Posterior cingulate gyrus (tissue), 11 donors: Measurements from ENCODE around the gene PKN3.
"Not testable (repeated sequence)": the region's sequence is repeated elsewhere in the genome, so short reads cannot be mapped to it uniquely, and the experiment has no call there.

Experiments used
- DNase-seq, 10 donors: peaks; one replicate each; pipeline versions ENCODE4 v3.0.0 to v3.0.0-alpha.2; 2020 to 2021; ENCODE audit warnings: mixed read lengths in 3 of 10
- intact Hi-C: fragments of 100-400 bp; cut with DNase I; formaldehyde crosslinking; loops from one replicate; pipeline ENCODE4 v1.15.1; 2023

The PKN3 gene

GRCh38 chr9:128689820-128690683, 12.3 kb upstream of the PKN3 start:
- intact Hi-C loops, result loop anchor here (2.0 kb wide), 1 partner anchor 33 kb away; the partner anchor contains the start of gene DYNC2I2
- DNase-seq, result peak in 7 of 10 donors; percentile 20 to 81 (median 58)

- intact Hi-C loops, result no loop called here
- DNase-seq, result no peak
Measured at GRCh38 chr9:128690684-128691034, 11.6 kb upstream of the PKN3 start.

GRCh38 chr9:128693738-128694137, 8.6 kb upstream of the PKN3 start:
- DNase-seq, intact Hi-C loops: not testable (repeated sequence)

GRCh38 chr9:128694344-128694743, 8.0 kb upstream of the PKN3 start:
- peak in 1 of 10 donors; percentile 33 for DNase-seq
- intact Hi-C loops, result no loop called here

- DNase-seq, result no peak
- intact Hi-C loops, result no loop called here
Measured at GRCh38 chr9:128696923-128697707, 5.2 kb upstream of the PKN3 start.

GRCh38 chr9:128699096-128699795, 3.1 kb upstream of the PKN3 start:
- DNase-seq, result peak in 2 of 10 donors; percentile 42 to 57
- intact Hi-C loops, result not testable (repeated sequence)

- intact Hi-C loops, result no loop called here
- DNase-seq, result peak in 2 of 10 donors; percentile 27 to 50
Measured at GRCh38 chr9:128701227-128701854, 962 bp upstream of the PKN3 start.

GRCh38 chr9:128702949-128703615, 779 bp downstream of the PKN3 start:
- intact Hi-C loops, result no loop called here
- peak in 3 of 10 donors; percentile 73 to 81 (median 74) for DNase-seq

GRCh38 chr9:128703616-128704355, 1.5 kb downstream of the PKN3 start:
- peak in 3 of 10 donors; percentile 56 to 74 (median 73) for DNase-seq
- intact Hi-C loops, result no loop called here

GRCh38 chr9:128704356-128704670, 2.0 kb downstream of the PKN3 start:
- no peak for DNase-seq
- intact Hi-C loops, result no loop called here

GRCh38 chr9:128705051-128705965, 3.0 kb downstream of the PKN3 start:
- intact Hi-C loops, result no loop called here
- DNase-seq, result peak in 3 of 10 donors; percentile 3 to 66 (median 65)

- no peak for DNase-seq
- intact Hi-C loops, result no loop called here
Measured at GRCh38 chr9:128706045-128706444, 3.7 kb downstream of the PKN3 start.

GRCh38 chr9:128706671-128707381, 4.5 kb downstream of the PKN3 start:
- DNase-seq, result peak in 2 of 10 donors; percentile 61 to 73
- intact Hi-C loops, result no loop called here

- intact Hi-C loops, result no loop called here
- DNase-seq, result no peak
Measured at GRCh38 chr9:128707446-128707845, 5.1 kb downstream of the PKN3 start.

GRCh38 chr9:128712451-128713410, 10.4 kb downstream of the PKN3 start:
- DNase-seq, result peak in 2 of 10 donors; percentile 61 to 77
- intact Hi-C loops, result no loop called here

- DNase-seq, result peak in 1 of 10 donors; percentile 58
- intact Hi-C loops, result no loop called here
Measured at GRCh38 chr9:128713411-128713780, 11.1 kb downstream of the PKN3 start.
